Activated CD4-positive, alpha-beta T cell treated with anti-CD3 and anti-CD28 coated beads, Interleukin-2, amount 10 ng/mL, durations not matched to agents 7 days and 5 days (primary cell): ENCODE data around the gene GID8. TPM values are rescaled to one million over a fixed set of nuclear protein-coding genes. Genes with fewer than 3 reads are reported as not detected.

ENCODE experiments used
- CTCF ChIA-PET: fragments of 350-600 bp; sonication (Branson Sonifier 250); formaldehyde crosslinking; loops from one replicate; lab custom pipeline; 2021; ENCODE audit warnings: antibody characterized with exemption; lab: Charles Lee
- POLR2A ChIA-PET: fragments of 350-600 bp; sonication (Branson Sonifier 250); formaldehyde crosslinking; loops from one replicate; lab custom pipeline; 2021; ENCODE audit warnings: antibody characterized with exemption; lab: Charles Lee
- DNase-seq: peaks from one replicate; pipeline ENCODE4 v3.0.0-alpha.2; 2020
- H3K27ac Mint-ChIP-seq: one replicate; pipeline ENCODE4 v1.8.0; 2021; ENCODE audit warnings: mild to moderate bottlenecking, moderate library complexity, mixed read lengths
- H3K27me3 Mint-ChIP-seq: one replicate; pipeline ENCODE4 v1.8.0; 2021; ENCODE audit warnings: mixed read lengths
- H3K36me3 Mint-ChIP-seq: one replicate; pipeline ENCODE4 v1.8.0; 2021; ENCODE audit warnings: low read depth, mixed read lengths
- H3K4me1 Mint-ChIP-seq: one replicate; pipeline ENCODE4 v1.8.0; 2021; ENCODE audit warnings: mixed read lengths
- H3K4me3 Mint-ChIP-seq: one replicate; pipeline ENCODE4 v1.8.0; 2021; ENCODE audit warnings: mild to moderate bottlenecking, moderate library complexity, mixed read lengths
- H3K9me3 Mint-ChIP-seq: one replicate; pipeline ENCODE4 v1.8.0; 2021; ENCODE audit warnings: mixed read lengths
- total RNA-seq, 2 experiments: library from RNA; stranded (reverse); gene quantifications; one replicate each; pipeline ENCODE4 v1.2.3, GENCODE V29; 2021

The GID8 gene
- total RNA-seq, 2 experiments from 2014 or later: 32.5 to 35.1 TPM

- Mint-ChIP-seq H3K4me1 (peaks cover 44% of the 10 kb centered on the region), H3K27ac (no peak overlapping the region), H3K4me3 (no peak overlapping the region), H3K27me3 (peaks cover 33% of the 10 kb centered on the region), H3K9me3 (no peaks in the 10 kb centered on the region), H3K36me3 (no peaks in the 10 kb centered on the region)
- no peak for DNase-seq
- ChIA-PET CTCF (interaction anchor here (2.7 kb wide), 1 partner anchor 10 kb away, joined by 9 read pairs; no protein-coding TSS in a partner anchor), POLR2A (no interaction called here)
These were observed 44.5 kb downstream of the GID8 start for GRCh38 chr20:62982124-62983075.

- ChIA-PET CTCF (no interaction called here), POLR2A (no interaction called here)
- no peak for DNase-seq
- Mint-ChIP-seq H3K4me3 (no peak overlapping the region), H3K9me3 (no peaks in the 10 kb centered on the region), H3K4me1 (peaks cover 36% of the 10 kb centered on the region), H3K27me3 (peaks cover 33% of the 10 kb centered on the region), H3K36me3 (no peaks in the 10 kb centered on the region), H3K27ac (no peak overlapping the region)
These were observed 45.3 kb downstream of the GID8 start for GRCh38 chr20:62983210-62983609.

DNA sequence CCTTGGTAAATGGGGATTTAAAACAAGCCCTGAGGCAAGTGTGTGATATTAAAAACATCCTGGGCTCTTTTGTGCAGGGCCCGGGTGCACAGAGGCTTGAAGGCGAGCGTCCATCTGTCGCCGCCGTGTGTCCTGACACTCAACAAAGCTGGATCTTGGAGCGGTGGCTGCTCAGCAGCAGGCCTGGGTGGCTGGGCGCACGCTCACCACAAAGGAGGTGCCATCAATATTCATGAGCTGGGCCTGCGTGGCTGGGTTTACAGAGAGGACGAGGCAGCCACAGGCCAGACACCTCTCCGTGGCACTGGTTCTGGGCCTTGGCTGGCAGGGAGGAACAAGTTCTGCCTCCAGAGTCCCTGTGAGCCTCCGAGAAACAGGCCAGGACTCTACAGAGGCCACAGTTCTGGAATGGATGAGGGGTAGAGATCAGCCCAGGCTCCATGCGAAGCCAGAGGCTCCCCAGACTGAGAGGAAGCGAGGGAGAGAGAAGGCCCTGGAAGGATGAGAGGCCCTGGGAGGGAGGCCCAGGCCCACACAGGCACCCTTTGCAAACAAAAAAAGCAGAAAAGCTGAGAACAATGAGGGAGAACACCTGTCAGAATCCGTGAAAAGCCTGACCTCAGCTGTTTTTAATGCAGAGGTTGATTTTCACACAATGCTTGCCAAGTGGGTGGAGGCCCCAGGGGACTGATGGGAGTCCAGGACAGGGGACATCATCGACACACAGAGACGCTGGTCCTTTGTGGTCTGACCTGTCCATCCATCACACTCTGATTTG is 46.9 kb downstream of the GID8 start:
- no peak overlapping the region for H3K4me3 Mint-ChIP-seq
- H3K27me3 Mint-ChIP-seq: peaks cover 21% of the 10 kb centered on the region
- POLR2A ChIA-PET: no interaction called here
- H3K27ac Mint-ChIP-seq: no peak overlapping the region
- no peaks in the 10 kb centered on the region for H3K36me3 Mint-ChIP-seq
- no peaks in the 10 kb centered on the region for H3K9me3 Mint-ChIP-seq
- no peak for DNase-seq
- CTCF ChIA-PET: interaction anchor here (1.4 to 1.7 kb wide), 2 partner anchors 30 to 177 kb away, joined by 3 read pairs; no protein-coding TSS in a partner anchor
- peaks cover 29% of the 10 kb centered on the region for H3K4me1 Mint-ChIP-seq

GRCh38 chr20:62985444-62985778 is 47.5 kb downstream of the GID8 start:
- H3K27me3 Mint-ChIP-seq: peaks cover 15% of the 10 kb centered on the region
- POLR2A ChIA-PET: no interaction called here

GRCh38 chr20:62986257-62986800 is 48.4 kb downstream of the GID8 start:
- no peaks in the 10 kb centered on the region for H3K36me3 Mint-ChIP-seq
- H3K27ac Mint-ChIP-seq: no peak overlapping the region
- peaks cover 9% of the 10 kb centered on the region for H3K27me3 Mint-ChIP-seq
- no peak for DNase-seq
- peaks cover 18% of the 10 kb centered on the region for H3K4me1 Mint-ChIP-seq
- H3K4me3 Mint-ChIP-seq: no peak overlapping the region
- no peaks in the 10 kb centered on the region for H3K9me3 Mint-ChIP-seq
- ChIA-PET CTCF (no interaction called here), POLR2A (no interaction called here)

More at GRCh38 chr20:62985444-62985778, 47.5 kb downstream of the GID8 start:
- no peak for DNase-seq
- H3K4me1 Mint-ChIP-seq: peaks cover 23% of the 10 kb centered on the region
- H3K27ac Mint-ChIP-seq: no peak overlapping the region
- no peaks in the 10 kb centered on the region for H3K9me3 Mint-ChIP-seq
- no peaks in the 10 kb centered on the region for H3K36me3 Mint-ChIP-seq
- CTCF ChIA-PET: interaction anchor here (1.7 kb wide), 1 partner anchor 31 kb away, joined by 3 read pairs; no protein-coding TSS in a partner anchor
- no peak overlapping the region for H3K4me3 Mint-ChIP-seq

- H3K36me3 Mint-ChIP-seq: no peaks in the 10 kb centered on the region
These were observed 49.2 kb downstream of the GID8 start for GRCh38 chr20:62987114-62987513.

DNA sequence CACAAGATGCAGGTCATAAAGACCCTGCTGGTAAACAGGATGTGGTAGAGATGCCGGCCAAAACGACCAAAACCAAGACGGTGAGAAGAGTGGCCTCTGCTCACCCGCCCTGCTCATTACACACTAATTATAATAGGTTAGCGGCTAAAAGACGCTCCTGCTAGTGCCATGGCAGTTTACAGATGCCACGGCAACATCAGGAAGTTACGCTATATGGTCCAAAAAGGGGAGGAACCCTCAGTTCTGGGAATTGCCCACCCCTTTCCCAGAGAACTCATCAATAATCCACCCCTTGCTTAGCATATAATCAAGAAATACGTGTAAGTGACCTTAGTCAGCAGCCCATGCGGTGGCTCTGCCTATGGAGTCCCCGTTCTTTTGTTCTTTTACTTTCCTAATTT is 51.3 kb downstream of the GID8 start:
- Mint-ChIP-seq H3K27ac (no peak overlapping the region), H3K36me3 (no peaks in the 10 kb centered on the region), H3K4me1 (no peaks in the 10 kb centered on the region), H3K9me3 (no peaks in the 10 kb centered on the region), H3K4me3 (no peak overlapping the region), H3K27me3 (peaks cover 2% of the 10 kb centered on the region)
- DNase-seq: no peak
- POLR2A ChIA-PET: no interaction called here
- CTCF ChIA-PET: interaction anchor here (0.5 kb wide), 1 partner anchor 63 kb away, joined by 3 read pairs; the partner anchor contains the start of gene DIDO1

More at GRCh38 chr20:62987114-62987513, 49.2 kb downstream of the GID8 start:
- H3K4me3 Mint-ChIP-seq: no peak overlapping the region
- peaks cover 10% of the 10 kb centered on the region for H3K4me1 Mint-ChIP-seq
- no peaks in the 10 kb centered on the region for H3K9me3 Mint-ChIP-seq
- no peak for DNase-seq
- CTCF ChIA-PET: interaction anchor here (1.1 to 1.8 kb wide), 2 partner anchors 14 kb away, joined by 3 to 8 read pairs; no protein-coding TSS in a partner anchor
- POLR2A ChIA-PET: no interaction called here
- peaks cover 8% of the 10 kb centered on the region for H3K27me3 Mint-ChIP-seq
- no peak overlapping the region for H3K27ac Mint-ChIP-seq

DNA sequence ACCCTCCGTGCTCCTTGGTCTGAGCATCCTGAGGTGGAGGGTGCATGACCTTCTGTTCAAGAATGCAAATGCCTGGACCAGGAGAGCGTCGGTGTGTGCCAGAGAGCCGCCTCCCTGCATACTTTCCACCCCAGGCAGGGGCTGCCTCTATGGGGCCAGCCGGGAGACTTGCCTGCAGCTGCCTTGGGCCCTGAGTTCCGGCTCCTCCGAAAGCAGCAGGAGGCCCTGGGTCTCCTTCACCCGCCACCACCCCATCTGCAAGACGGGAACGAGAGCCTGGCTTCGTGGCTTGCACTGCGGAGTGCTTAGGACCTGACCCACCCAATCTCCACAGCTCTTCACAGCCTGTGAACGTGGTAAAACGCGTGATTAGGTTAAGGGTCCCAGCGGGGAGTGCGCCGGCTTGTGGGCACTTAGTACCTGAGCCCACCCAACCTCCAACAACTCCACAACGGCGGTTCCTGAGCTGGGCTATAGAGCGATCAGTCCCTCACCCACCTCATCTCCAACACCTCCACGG is 52.4 kb downstream of the GID8 start:
- H3K4me3 Mint-ChIP-seq: no peak overlapping the region
- ChIA-PET CTCF (interaction anchor here (1.1 to 1.6 kb wide), 3 partner anchors 18 to 36 kb away, joined by 3 to 5 read pairs (median 4); no protein-coding TSS in a partner anchor), POLR2A (no interaction called here)
- H3K9me3 Mint-ChIP-seq: no peaks in the 10 kb centered on the region
- H3K36me3 Mint-ChIP-seq: no peaks in the 10 kb centered on the region
- DNase-seq: no peak
- no peaks in the 10 kb centered on the region for H3K4me1 Mint-ChIP-seq
- no peak overlapping the region for H3K27ac Mint-ChIP-seq
- no peaks in the 10 kb centered on the region for H3K27me3 Mint-ChIP-seq

- Mint-ChIP-seq H3K4me1 (no peaks in the 10 kb centered on the region), H3K4me3 (no peak overlapping the region), H3K36me3 (no peaks in the 10 kb centered on the region), H3K9me3 (no peaks in the 10 kb centered on the region), H3K27ac (no peak overlapping the region), H3K27me3 (no peaks in the 10 kb centered on the region)
- CTCF ChIA-PET: interaction anchor here (1.1 to 1.6 kb wide), 3 partner anchors 18 to 37 kb away, joined by 3 to 5 read pairs (median 4); no protein-coding TSS in a partner anchor
- no peak for DNase-seq
- POLR2A ChIA-PET: no interaction called here
These were observed 53.4 kb downstream of the GID8 start for GRCh38 chr20:62991196-62991807.

GRCh38 chr20:62991863-62992262 is 53.9 kb downstream of the GID8 start:
- CTCF ChIA-PET: no interaction called here
- no peaks in the 10 kb centered on the region for H3K27me3 Mint-ChIP-seq
- H3K36me3 Mint-ChIP-seq: no peaks in the 10 kb centered on the region
- H3K27ac Mint-ChIP-seq: no peak overlapping the region
- no peaks in the 10 kb centered on the region for H3K9me3 Mint-ChIP-seq
- POLR2A ChIA-PET: no interaction called here
- DNase-seq: no peak
- H3K4me3 Mint-ChIP-seq: no peak overlapping the region
- H3K4me1 Mint-ChIP-seq: no peaks in the 10 kb centered on the region

DNA sequence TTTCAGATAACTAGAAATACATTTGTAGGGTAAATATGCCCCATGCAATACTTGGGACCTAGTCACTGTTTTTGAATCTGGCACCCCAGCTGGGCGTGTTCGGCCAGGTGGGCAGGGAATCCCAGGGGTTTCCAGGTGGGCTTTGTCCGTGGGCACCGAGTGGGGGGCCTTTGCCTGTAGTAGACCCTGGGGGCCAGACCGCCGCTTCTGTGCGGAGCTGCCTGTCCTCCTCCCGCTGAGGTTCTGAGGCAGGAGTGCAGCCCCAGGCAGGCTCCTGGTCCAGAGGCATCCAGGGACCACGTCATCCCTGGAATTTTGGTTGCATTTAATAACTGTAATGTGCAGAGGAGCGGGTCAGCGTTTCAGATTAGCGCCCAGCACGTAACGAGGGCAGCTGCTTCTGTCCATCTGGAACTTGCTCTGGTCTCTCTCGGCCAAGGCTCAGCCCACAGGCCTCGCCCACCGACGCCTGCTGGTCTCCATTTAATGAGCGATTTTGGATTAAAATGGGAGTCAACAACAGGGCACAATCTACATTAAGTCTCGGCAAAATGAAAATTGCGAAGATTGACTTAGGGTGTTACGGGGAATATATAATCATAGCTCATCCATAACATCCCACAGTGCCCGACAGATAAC is 56.0 kb downstream of the GID8 start:
- POLR2A ChIA-PET: no interaction called here
- no peak for DNase-seq
- CTCF ChIA-PET: interaction anchor here (1.9 kb wide), 1 partner anchor 22 kb away, joined by 7 read pairs; no protein-coding TSS in a partner anchor
- Mint-ChIP-seq H3K27me3 (peaks cover 11% of the 10 kb centered on the region), H3K9me3 (no peaks in the 10 kb centered on the region), H3K4me3 (no peak overlapping the region), H3K27ac (no peak overlapping the region), H3K36me3 (no peaks in the 10 kb centered on the region), H3K4me1 (peaks cover 4% of the 10 kb centered on the region)
